WTC11 (cell line): Measurements from ENCODE around the gene C11orf21.

Experiments used
- ESRRA ChIP-seq: sonication (generic); formaldehyde crosslinking; IDR thresholded peaks from 2 replicates; pipeline ENCODE4 v1.8.1; 2022; ENCODE audit warnings: mild to moderate bottlenecking, missing genetic modification reagents, borderline replicate concordance
- FOXK1 ChIP-seq: sonication (generic); formaldehyde crosslinking; IDR thresholded peaks from 2 replicates; pipeline ENCODE4 v1.8.0; 2022; ENCODE audit warnings: mild to moderate bottlenecking, moderate library complexity, missing genetic modification reagents
- HMGXB4 ChIP-seq: sonication (generic); formaldehyde crosslinking; IDR thresholded peaks from 2 replicates; pipeline ENCODE4 v1.8.1; 2023; ENCODE audit warnings: mild to moderate bottlenecking, moderate library complexity, missing genetic modification reagents
- JUN ChIP-seq: sonication (generic); formaldehyde crosslinking; IDR thresholded peaks from 2 replicates; pipeline ENCODE4 v1.8.0; 2023; ENCODE audit warnings: mild to moderate bottlenecking, missing genetic modification reagents
- MLX ChIP-seq: sonication (generic); formaldehyde crosslinking; IDR thresholded peaks from 2 replicates; pipeline ENCODE4 v1.8.1; 2023; ENCODE audit warnings: mild to moderate bottlenecking, missing genetic modification reagents, moderate library complexity
- NFE2L1 ChIP-seq: sonication (generic); formaldehyde crosslinking; IDR thresholded peaks from 2 replicates; pipeline ENCODE4 v1.8.1; 2023; ENCODE audit warnings: missing genetic modification reagents
- NR2C2 ChIP-seq: sonication (generic); formaldehyde crosslinking; IDR thresholded peaks from 2 replicates; pipeline ENCODE4 v1.8.0; 2022; ENCODE audit warnings: mild to moderate bottlenecking, missing genetic modification reagents
- PREB ChIP-seq: sonication (generic); formaldehyde crosslinking; IDR thresholded peaks from 2 replicates; pipeline ENCODE4 v1.8.1; 2022; ENCODE audit warnings: mild to moderate bottlenecking, missing genetic modification reagents, moderate library complexity, borderline replicate concordance
- PRRX2 ChIP-seq: fragments of 250-450 bp; sonication (Bioruptor Pico); IDR thresholded peaks from 2 replicates; pipeline ENCODE4 v1.8.0; 2021; ENCODE audit warnings: mild to moderate bottlenecking
- TP53 ChIP-seq: sonication (generic); formaldehyde crosslinking; IDR thresholded peaks from 2 replicates; pipeline ENCODE4 v1.8.1; 2023; ENCODE audit warnings: mild to moderate bottlenecking, missing genetic modification reagents
- ZNF396 ChIP-seq: fragments of 250-450 bp; sonication (Bioruptor Pico); IDR thresholded peaks from 2 replicates; pipeline ENCODE4 v1.8.0; 2021; ENCODE audit warnings: mild to moderate bottlenecking, moderate library complexity, borderline replicate concordance
- ZNF416 ChIP-seq: fragments of 250-450 bp; sonication (Bioruptor Pico); IDR thresholded peaks from 2 replicates; pipeline ENCODE4 v1.9.0; 2021; ENCODE audit warnings: mild to moderate bottlenecking, inconsistent platforms
- TF ChIP-seq, protein P1 (sequence below): sonication (generic); formaldehyde crosslinking; IDR thresholded peaks from 2 replicates; pipeline ENCODE4 v1.8.1; 2022; ENCODE audit warnings: low read depth, missing genetic modification reagents, borderline replicate concordance
- TF ChIP-seq, protein P2 (sequence below): fragments of 200-600 bp; IDR thresholded peaks from 2 replicates; pipeline ENCODE4 v1.8.0; 2022; ENCODE audit warnings: antibody characterized with exemption

GRCh38 chr11:2330696-2331095 is 29.0 kb upstream of the C11orf21 start:
- TF ChIP-seq, protein P1, sequence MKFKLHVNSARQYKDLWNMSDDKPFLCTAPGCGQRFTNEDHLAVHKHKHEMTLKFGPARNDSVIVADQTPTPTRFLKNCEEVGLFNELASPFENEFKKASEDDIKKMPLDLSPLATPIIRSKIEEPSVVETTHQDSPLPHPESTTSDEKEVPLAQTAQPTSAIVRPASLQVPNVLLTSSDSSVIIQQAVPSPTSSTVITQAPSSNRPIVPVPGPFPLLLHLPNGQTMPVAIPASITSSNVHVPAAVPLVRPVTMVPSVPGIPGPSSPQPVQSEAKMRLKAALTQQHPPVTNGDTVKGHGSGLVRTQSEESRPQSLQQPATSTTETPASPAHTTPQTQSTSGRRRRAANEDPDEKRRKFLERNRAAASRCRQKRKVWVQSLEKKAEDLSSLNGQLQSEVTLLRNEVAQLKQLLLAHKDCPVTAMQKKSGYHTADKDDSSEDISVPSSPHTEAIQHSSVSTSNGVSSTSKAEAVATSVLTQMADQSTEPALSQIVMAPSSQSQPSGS (CRISPR knock-in tag): no peak
- TF ChIP-seq, protein P2, sequence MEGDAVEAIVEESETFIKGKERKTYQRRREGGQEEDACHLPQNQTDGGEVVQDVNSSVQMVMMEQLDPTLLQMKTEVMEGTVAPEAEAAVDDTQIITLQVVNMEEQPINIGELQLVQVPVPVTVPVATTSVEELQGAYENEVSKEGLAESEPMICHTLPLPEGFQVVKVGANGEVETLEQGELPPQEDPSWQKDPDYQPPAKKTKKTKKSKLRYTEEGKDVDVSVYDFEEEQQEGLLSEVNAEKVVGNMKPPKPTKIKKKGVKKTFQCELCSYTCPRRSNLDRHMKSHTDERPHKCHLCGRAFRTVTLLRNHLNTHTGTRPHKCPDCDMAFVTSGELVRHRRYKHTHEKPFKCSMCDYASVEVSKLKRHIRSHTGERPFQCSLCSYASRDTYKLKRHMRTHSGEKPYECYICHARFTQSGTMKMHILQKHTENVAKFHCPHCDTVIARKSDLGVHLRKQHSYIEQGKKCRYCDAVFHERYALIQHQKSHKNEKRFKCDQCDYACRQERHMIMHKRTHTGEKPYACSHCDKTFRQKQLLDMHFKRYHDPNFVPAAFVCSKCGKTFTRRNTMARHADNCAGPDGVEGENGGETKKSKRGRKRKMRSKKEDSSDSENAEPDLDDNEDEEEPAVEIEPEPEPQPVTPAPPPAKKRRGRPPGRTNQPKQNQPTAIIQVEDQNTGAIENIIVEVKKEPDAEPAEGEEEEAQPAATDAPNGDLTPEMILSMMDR: no peak
- TF ChIP-seq ZNF416: no peak
- no peak for TF ChIP-seq TP53
- TF ChIP-seq ESRRA: no peak
- TF ChIP-seq PRRX2 (CRISPR knock-in tag): no peak
- TF ChIP-seq HMGXB4 (CRISPR knock-in tag): no peak
- no peak for TF ChIP-seq NR2C2 (CRISPR knock-in tag)
- no peak for TF ChIP-seq ZNF396
- TF ChIP-seq PREB (CRISPR knock-in tag): no peak
- no peak for TF ChIP-seq JUN (CRISPR knock-in tag)
- no peak for TF ChIP-seq NFE2L1 (CRISPR knock-in tag)
- TF ChIP-seq MLX (CRISPR knock-in tag): no peak
- TF ChIP-seq FOXK1 (CRISPR knock-in tag): no peak
